ENCODE data around the gene HS3ST5. TPM values are rescaled to one million over a fixed set of nuclear protein-coding genes. Genes with fewer than 3 reads are reported as not detected.

HS3ST5 gene
- total RNA-seq, 1 donor from 2014 or later: 1.5 TPM

GRCh38 chr6:114354482-114354881 lies 11.7 kb upstream of the HS3ST5 start:
- H3K36me3 Mint-ChIP-seq (ENCODE audit: low read depth, unreplicated experiment): no peaks in the 10 kb centered on the region

GRCh38 chr6:114346451-114346850 lies 3.6 kb upstream of the HS3ST5 start:
- Histone ChIP-seq H3K27me3 (ENCODE audit: insufficient read depth, low read length) (peaks cover 8% of the 10 kb centered on the region), H3K27ac (ENCODE audit: low read depth, low read length) (no peak overlapping the region), H3K9me3 (ENCODE audit: insufficient read depth, low read depth, low read length) (no peaks in the 10 kb centered on the region), H3K4me1 (ENCODE audit: insufficient read depth, low read length) (peaks cover 8% of the 10 kb centered on the region), H3K4me3 (ENCODE audit: insufficient read depth, low read depth, low read length) (no peak overlapping the region), H4K20me1 (ENCODE audit: insufficient read depth, low read length) (no peaks in the 10 kb centered on the region), H3K9ac (ENCODE audit: low read length) (no peak overlapping the region), H3K36me3 (ENCODE audit: insufficient read depth, low read length) (no peaks in the 10 kb centered on the region), H3K4me2 (ENCODE audit: low read length) (no peak overlapping the region), H2AFZ (ENCODE audit: low read depth, low read length) (no peak overlapping the region), H3K79me2 (ENCODE audit: insufficient read depth, low read length) (no peaks in the 10 kb centered on the region)
- TF ChIP-seq CTCF (IDR thresholded peaks at IDR 0.05; ENCODE audit: insufficient read depth, low read depth, low read length) (no peak), EZH2 (IDR thresholded peaks at IDR 0.05; ENCODE audit: insufficient read depth, low read length) (no peak)
- Mint-ChIP-seq H3K4me3 (ENCODE audit: unreplicated experiment) (no peak overlapping the region), H3K36me3 (ENCODE audit: low read depth, unreplicated experiment) (no peaks in the 10 kb centered on the region), H3K4me1 (ENCODE audit: low read depth, unreplicated experiment) (peaks cover 13% of the 10 kb centered on the region), H3K9me3 (ENCODE audit: unreplicated experiment) (no peaks in the 10 kb centered on the region), H3K27me3 (ENCODE audit: low read depth, unreplicated experiment) (no peaks in the 10 kb centered on the region), H3K27ac (ENCODE audit: unreplicated experiment) (no peak overlapping the region)
- FAIRE-seq (no peak), DNase-seq (ENCODE audit: low read depth) (no peak)

More at GRCh38 chr6:114354482-114354881, 11.7 kb upstream of the HS3ST5 start:
- H4K20me1 ChIP-seq (ENCODE audit: insufficient read depth, low read length): no peaks in the 10 kb centered on the region
- no peaks in the 10 kb centered on the region for H3K9me3 ChIP-seq (ENCODE audit: insufficient read depth, low read depth, low read length)
- no peak overlapping the region for H3K4me3 Mint-ChIP-seq (ENCODE audit: unreplicated experiment)
- no peak for DNase-seq (ENCODE audit: low read depth)
- H3K4me2 ChIP-seq (ENCODE audit: low read length): no peak overlapping the region
- no peak overlapping the region for H3K27ac Mint-ChIP-seq (ENCODE audit: unreplicated experiment)
- no peaks in the 10 kb centered on the region for H3K27me3 ChIP-seq (ENCODE audit: insufficient read depth, low read length)
- no peaks in the 10 kb centered on the region for H3K27me3 Mint-ChIP-seq (ENCODE audit: low read depth, unreplicated experiment)
- H3K27ac ChIP-seq (ENCODE audit: low read depth, low read length): no peak overlapping the region
- H3K9ac ChIP-seq (ENCODE audit: low read length): no peak overlapping the region
- H3K9me3 Mint-ChIP-seq (ENCODE audit: unreplicated experiment): no peaks in the 10 kb centered on the region
- no peaks in the 10 kb centered on the region for H3K4me1 ChIP-seq (ENCODE audit: insufficient read depth, low read length)
- no peaks in the 10 kb centered on the region for H3K79me2 ChIP-seq (ENCODE audit: insufficient read depth, low read length)
- TF ChIP-seq CTCF (IDR thresholded peaks at IDR 0.05; ENCODE audit: insufficient read depth, low read depth, low read length) (no peak), EZH2 (IDR thresholded peaks at IDR 0.05; ENCODE audit: insufficient read depth, low read length) (no peak)
- H3K4me1 Mint-ChIP-seq (ENCODE audit: low read depth, unreplicated experiment): no peaks in the 10 kb centered on the region
- FAIRE-seq: no peak
- H3K36me3 ChIP-seq (ENCODE audit: insufficient read depth, low read length): no peaks in the 10 kb centered on the region
- no peak overlapping the region for H3K4me3 ChIP-seq (ENCODE audit: insufficient read depth, low read depth, low read length)
- H2AFZ ChIP-seq (ENCODE audit: low read depth, low read length): no peak overlapping the region

- peaks cover 15% of the 10 kb centered on the region for H3K4me1 Mint-ChIP-seq (ENCODE audit: low read depth, unreplicated experiment)
- DNase-seq (ENCODE audit: low read depth) (no peak), FAIRE-seq (no peak)
- H3K4me1 ChIP-seq (ENCODE audit: insufficient read depth, low read length): peaks cover 10% of the 10 kb centered on the region
- H3K27me3 Mint-ChIP-seq (ENCODE audit: low read depth, unreplicated experiment): no peaks in the 10 kb centered on the region
- H3K79me2 ChIP-seq (ENCODE audit: insufficient read depth, low read length): no peaks in the 10 kb centered on the region
- H3K4me3 Mint-ChIP-seq (ENCODE audit: unreplicated experiment): no peak overlapping the region
- no peaks in the 10 kb centered on the region for H3K36me3 Mint-ChIP-seq (ENCODE audit: low read depth, unreplicated experiment)
- peaks cover 12% of the 10 kb centered on the region for H3K27me3 ChIP-seq (ENCODE audit: insufficient read depth, low read length)
- no peak overlapping the region for H2AFZ ChIP-seq (ENCODE audit: low read depth, low read length)
- no peak overlapping the region for H3K27ac Mint-ChIP-seq (ENCODE audit: unreplicated experiment)
- H3K27ac ChIP-seq (ENCODE audit: low read depth, low read length): no peak overlapping the region
- no peaks in the 10 kb centered on the region for H3K9me3 Mint-ChIP-seq (ENCODE audit: unreplicated experiment)
- no peaks in the 10 kb centered on the region for H3K36me3 ChIP-seq (ENCODE audit: insufficient read depth, low read length)
- H3K4me2 ChIP-seq (ENCODE audit: low read length): no peak overlapping the region
- H3K9me3 ChIP-seq (ENCODE audit: insufficient read depth, low read depth, low read length): no peaks in the 10 kb centered on the region
- TF ChIP-seq CTCF (IDR thresholded peaks at IDR 0.05; ENCODE audit: insufficient read depth, low read depth, low read length) (no peak), EZH2 (IDR thresholded peaks at IDR 0.05; ENCODE audit: insufficient read depth, low read length) (no peak)
- H3K9ac ChIP-seq (ENCODE audit: low read length): no peak overlapping the region
- H3K4me3 ChIP-seq (ENCODE audit: insufficient read depth, low read depth, low read length): no peak overlapping the region
- H4K20me1 ChIP-seq (ENCODE audit: insufficient read depth, low read length): no peaks in the 10 kb centered on the region
These were observed 2.1 kb upstream of the HS3ST5 start for GRCh38 chr6:114344971-114345275.

Data from astrocyte (in vitro differentiated cells and primary cell).